HG02798 (cell line): Measurements from ENCODE around the gene EIF1B.
A peak's percentile ranks its signal among the peaks of the same experiment; 100 is the strongest.

Source experiments
- ATAC-seq: cut with Tn5 transposase; IDR thresholded peaks from one replicate; pipeline ENCODE4 v1.9.1; 2021; ENCODE audit warnings: mild to moderate bottlenecking; ENCODE audit not compliant: unreplicated experiment, poor library complexity

EIF1B gene

DNA sequence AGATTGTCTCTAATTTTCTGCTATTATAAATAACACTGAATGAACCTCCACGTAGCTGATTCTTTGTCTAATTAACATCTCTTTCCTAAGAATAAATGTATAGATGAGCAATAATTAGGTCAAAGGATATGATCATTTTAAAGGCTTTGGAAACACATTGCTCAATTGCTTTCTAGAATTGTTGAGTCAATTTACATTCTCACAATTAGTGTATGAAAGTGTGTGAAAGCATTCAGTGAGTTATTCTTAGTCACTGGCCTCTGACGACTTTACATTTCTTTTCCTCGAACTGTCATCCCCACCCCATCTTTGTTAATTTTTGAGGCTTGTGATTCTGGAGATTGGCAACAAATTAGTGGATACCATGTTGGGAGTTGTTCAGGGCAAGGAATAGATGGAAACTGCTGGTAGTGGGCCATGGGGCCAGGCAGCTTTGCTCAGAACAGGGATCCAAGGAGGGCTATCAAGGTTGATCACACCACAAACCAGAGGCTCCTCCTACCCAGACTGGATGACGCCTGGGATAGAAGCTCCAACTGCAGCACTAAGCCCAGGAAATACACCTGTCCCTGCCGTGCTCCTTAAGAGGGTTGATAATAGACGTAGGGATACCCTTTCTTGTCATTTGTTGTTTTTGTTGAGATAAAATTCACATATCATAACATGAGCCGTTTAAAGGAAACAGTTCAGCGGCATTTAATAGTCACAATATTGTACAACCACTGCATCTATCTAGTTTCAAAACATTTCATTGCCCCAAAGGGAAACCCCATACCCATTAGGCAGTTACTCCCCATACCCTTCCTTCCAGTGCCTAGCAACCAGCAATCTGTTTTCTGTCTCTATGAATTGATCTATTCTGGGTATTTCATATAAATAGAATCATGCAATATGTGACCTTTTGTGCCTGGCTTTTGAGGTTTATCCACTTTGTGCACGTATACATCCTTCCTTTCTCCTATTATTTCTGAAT is 27.9 kb downstream of the EIF1B start:
- ATAC-seq, result peak; percentile 60

DNA sequence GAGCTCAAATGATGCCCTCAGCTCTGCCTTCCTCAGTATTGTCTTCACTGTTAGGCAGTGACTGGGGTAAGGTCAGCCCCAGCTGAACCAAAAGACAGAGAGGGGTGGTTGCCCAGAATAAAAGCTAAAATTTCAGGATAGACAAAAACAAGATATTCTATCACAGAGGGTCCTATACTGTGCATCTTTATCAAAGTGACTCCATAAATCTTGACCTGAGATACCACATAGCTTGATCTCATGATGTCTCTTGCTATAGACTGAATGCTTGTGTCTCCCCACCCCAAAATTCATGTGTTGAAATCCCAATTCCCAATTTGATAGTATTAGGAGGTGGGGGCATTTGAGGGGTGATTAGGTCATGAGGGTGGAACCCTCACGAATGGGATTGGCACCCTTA is 30.4 kb downstream of the EIF1B start:
- no peak for ATAC-seq

DNA sequence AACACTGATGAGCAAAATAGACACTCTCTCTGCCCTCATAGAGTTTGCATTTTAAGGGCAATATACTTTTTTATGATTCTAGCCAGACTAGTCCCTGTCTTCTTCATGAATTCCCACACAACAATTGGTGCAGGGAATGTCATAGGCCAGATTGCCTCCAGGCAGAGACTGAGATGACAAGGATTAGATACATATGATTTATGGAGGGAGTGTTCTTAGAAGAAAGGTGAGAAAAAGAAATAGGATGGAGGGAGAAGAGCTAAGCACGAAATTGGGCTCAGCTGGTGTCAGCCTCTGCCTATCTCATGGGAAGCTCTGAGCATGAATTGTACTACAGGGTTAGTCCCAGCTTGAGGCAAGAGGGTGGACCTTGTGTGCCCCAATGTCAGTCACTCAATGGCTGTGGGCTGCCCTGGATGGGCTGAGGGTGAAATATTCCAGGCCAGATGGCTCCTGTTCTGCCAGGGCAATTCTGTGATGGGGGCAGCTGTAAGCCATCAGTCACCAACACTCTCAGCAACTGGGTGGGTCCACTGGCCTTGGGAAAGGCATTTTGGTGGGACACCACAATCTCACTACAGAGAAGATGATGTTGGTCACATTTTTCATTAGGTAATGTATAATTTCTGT is 31.1 kb downstream of the EIF1B start:
- no peak for ATAC-seq

DNA sequence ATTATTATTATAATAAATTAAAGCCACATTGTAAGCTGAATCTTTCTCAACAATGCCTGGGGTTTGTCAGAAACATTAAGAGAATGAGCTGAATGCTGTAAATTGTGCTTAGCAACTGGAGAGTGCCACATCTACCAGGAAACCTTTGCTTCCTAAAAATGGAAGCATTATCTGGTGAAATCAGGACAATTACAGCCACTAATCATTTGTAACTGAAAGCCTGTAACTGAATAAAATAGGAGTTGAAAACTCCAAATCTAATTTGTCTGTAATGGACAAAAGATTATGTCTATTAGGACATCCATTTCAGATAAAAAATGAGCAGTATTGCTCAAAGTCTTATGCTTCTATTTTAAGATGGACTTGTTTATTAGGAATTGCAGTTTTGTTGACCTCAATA is 32.2 kb downstream of the EIF1B start:
- ATAC-seq, result no peak

DNA sequence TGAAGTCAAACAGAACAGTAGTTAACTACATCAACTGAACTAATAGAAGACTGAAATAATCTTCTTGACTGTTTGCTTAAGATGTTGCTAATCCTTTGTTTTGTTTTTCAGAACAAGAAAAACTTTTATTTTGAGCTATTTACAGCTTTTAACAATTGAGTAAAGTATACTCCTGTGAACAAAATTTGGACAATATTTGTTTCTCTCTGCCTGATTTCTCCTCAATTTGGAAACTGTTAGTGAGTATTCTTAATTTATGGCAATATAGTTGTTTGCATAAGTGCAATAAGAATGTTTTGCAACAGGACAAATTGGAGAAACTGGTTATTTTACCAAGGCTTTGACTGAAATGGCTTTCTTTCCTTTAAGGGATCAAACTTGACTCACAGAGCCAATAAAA is 41.0 kb downstream of the EIF1B start:
- ATAC-seq, result no peak

DNA sequence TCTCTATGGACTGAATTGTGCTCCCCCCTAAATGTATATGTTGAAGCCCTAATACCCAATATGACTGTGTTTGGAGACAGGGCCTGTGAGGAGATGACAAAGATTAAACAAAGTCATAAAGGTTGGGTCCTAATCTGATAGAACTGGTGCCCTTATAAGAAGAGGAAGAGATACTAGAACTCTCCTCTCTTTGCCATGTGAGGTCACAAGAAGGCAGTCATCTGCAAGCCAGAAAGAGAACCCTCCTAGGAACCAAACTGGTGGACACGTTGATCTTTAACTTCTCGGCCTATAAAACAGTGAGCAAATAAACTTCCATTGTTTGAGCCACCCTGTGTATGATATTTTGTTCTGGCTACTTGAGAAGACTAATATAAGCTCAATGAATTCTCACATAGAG is 45.9 kb downstream of the EIF1B start:
- ATAC-seq, result no peak

DNA sequence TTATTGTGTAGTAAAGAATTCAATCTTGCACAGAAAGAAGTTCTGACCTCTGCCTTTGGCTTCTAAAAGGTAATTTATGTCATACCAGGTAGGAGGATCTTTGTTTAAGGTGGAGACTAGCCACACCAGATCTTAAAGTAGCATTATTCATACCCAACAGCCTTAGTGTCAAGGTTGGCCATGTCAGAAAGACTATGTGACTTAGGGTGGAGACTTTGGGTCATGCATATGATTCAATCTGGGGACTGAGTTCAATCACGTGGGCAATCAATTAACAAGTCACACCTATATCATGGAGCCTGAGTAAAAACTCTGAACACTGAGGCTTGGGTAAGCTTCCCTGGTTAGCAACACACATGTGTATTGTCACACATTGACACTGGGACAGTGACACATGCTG is 48.9 kb downstream of the EIF1B start:
- no peak for ATAC-seq
